HepG2 (cell line): Measurements from ENCODE around the gene TANGO2. TPM values are rescaled to one million over a fixed set of nuclear protein-coding genes. Genes with fewer than 3 reads are reported as not detected.

Experiments used
- ATAC-seq: fragments of 200-7000 bp; cut with Tn5 transposase; 3 replicates; pipeline ENCODE4 v1.9.1; 2020; ENCODE audit warnings: mild to moderate bottlenecking, moderate library complexity
- BruUV-seq: library from RNA; stranded (reverse); fragments of 400-500 nt; replicated peaks from 2 replicates; lab custom pipeline; 2021; lab: Mats Ljungman, UMichigan
- CTCF ChIA-PET: fragments of 300-600 bp; formaldehyde crosslinking; extraction: SDS; loops from one replicate; lab custom pipeline; 2021; ENCODE audit warnings: low total read pairs, inconsistent platforms, low intra/inter-chr PET ratio; lab: Yijun Ruan, JAX
- POLR2A ChIA-PET: fragments of 350-600 bp; sonication (Branson Sonifier 250); formaldehyde crosslinking; loops from one replicate; lab custom pipeline; 2020; ENCODE audit warnings: antibody characterized with exemption, inconsistent platforms; lab: Yijun Ruan, JAX
- DNase-seq: peaks from one replicate; pipeline ENCODE4 v3.0.0-alpha.2; 2015; ENCODE audit warnings: low spot score
- FAIRE-seq: peaks from 3 replicates; lab custom pipeline; 2011; peaks lifted over from hg19 to GRCh38; lab: Jason Lieb, UNC
- H2AFZ ChIP-seq: one replicate; pipeline ENCODE4 v1.6.1; 2011; ENCODE audit warnings: low read length, inconsistent platforms
- H3K27ac ChIP-seq: fragments of 300-600 bp; 3 replicates; pipeline ENCODE4 v1.8.0; 2011; ENCODE audit warnings: mixed run types, mild to moderate bottlenecking, mixed read lengths, low read length, inconsistent platforms; ENCODE audit not compliant: insufficient read depth; ENCODE audit errors: extremely low read length
- H3K27me3 ChIP-seq, 2 experiments: fragments of 200-600 bp in 1 of 2; 2 replicates in 1 of 2; 3 replicates in 1 of 2; pipeline versions ENCODE4 v1.6.0 to v1.8.0; 2011; ENCODE audit warnings: low read length in 2 of 2, mild to moderate bottlenecking in 2 of 2, moderate library complexity in 2 of 2, inconsistent platforms in 1 of 2; ENCODE audit not compliant: insufficient read depth in 2 of 2, control insufficient read depth in 1 of 2
- H3K36me3 ChIP-seq, 2 experiments: fragments of 200-600 bp in 1 of 2; replicated peaks in 1 of 2; 2 replicates in 1 of 2; 3 replicates in 1 of 2; pipeline versions ENCODE4 v1.5.1 to v1.8.0; 2011; ENCODE audit warnings: low read length in 2 of 2, inconsistent platforms in 1 of 2; ENCODE audit not compliant: insufficient read depth in 2 of 2, control insufficient read depth in 1 of 2
- H3K4me1 ChIP-seq: 2 replicates; pipeline ENCODE4 v1.5.1; 2012; ENCODE audit warnings: low read length, inconsistent platforms; ENCODE audit not compliant: insufficient read depth
- H3K4me2 ChIP-seq: 2 replicates; pipeline ENCODE4 v1.6.0; 2011; ENCODE audit warnings: low read depth, low read length, inconsistent platforms
- H3K4me3 ChIP-seq, 3 experiments: fragments of 200-600 bp in 1 of 3; sonication (generic), shearing (Covaris generic) in 1 of 3; replicated peaks in 1 of 3; 2 replicates each; pipeline ENCODE4 v1.5.1; 2011 to 2016; ENCODE audit warnings: low read length in 3 of 3, inconsistent platforms in 2 of 3, low read depth in 2 of 3, mild to moderate bottlenecking in 2 of 3, control low read depth in 1 of 3, mixed read lengths in 1 of 3; ENCODE audit not compliant: insufficient read depth in 1 of 3
- H3K79me2 ChIP-seq: one replicate; pipeline ENCODE4 v1.6.1; 2011; ENCODE audit warnings: low read length, inconsistent platforms; ENCODE audit not compliant: insufficient read depth
- H3K9ac ChIP-seq: 2 replicates; pipeline ENCODE4 v1.6.0; 2011; ENCODE audit warnings: mild to moderate bottlenecking, low read depth, low read length, inconsistent platforms; ENCODE audit not compliant: insufficient read depth
- H3K9me3 ChIP-seq: 2 replicates; pipeline ENCODE4 v1.5.1; 2012; ENCODE audit warnings: mild to moderate bottlenecking, low read length
- H4K20me1 ChIP-seq: 2 replicates; pipeline ENCODE4 v1.6.0; 2011; ENCODE audit warnings: inconsistent platforms, mild to moderate bottlenecking, low read length, moderate library complexity; ENCODE audit not compliant: insufficient read depth
- KLF11 ChIP-seq: IDR thresholded peaks from 2 replicates; pipeline ENCODE4 v1.6.1; 2016; ENCODE audit warnings: missing compliant biosample characterization
- MNT ChIP-seq: fragments of 450-650 bp; IDR thresholded peaks from 2 replicates; pipeline ENCODE4 v1.6.1; 2016
- SMARCC2 ChIP-seq: fragments of 450-650 bp; IDR thresholded peaks from 2 replicates; pipeline ENCODE4 v1.6.1; 2017; ENCODE audit warnings: antibody characterized with exemption, mild to moderate bottlenecking
- ZMYM2 ChIP-seq: sonication (generic); formaldehyde crosslinking; IDR thresholded peaks from 2 replicates; pipeline ENCODE4 v1.8.0; 2022; ENCODE audit warnings: mild to moderate bottlenecking, missing genetic modification reagents
- WGBS: methylation state at CpG from one replicate; pipeline ENCODE4 v1.1.6; 2017; ENCODE audit warnings: low lambda C conversion rate; 5-methylcytosine and 5-hydroxymethylcytosine counted together
- in situ Hi-C: cut with HindIII; loops from 2 replicates; pipeline ENCODE4 v1.10.0; 2017; ENCODE audit warnings: low pct_unique_long_range_greater_than_20kb; ENCODE audit not compliant: extremely low pct_ligation_motif_present
- intact Hi-C: fragments of 100-400 bp; cut with micrococcal nuclease; formaldehyde crosslinking; loops from one replicate; pipeline ENCODE4 v1.10.0; 2022; ENCODE audit not compliant: unreplicated experiment
- polyA plus RNA-seq, 8 experiments: library from polyadenylated mRNA; depleted of rRNA in 3 of 8; stranded (reverse) in 7 of 8; unstranded in 1 of 8; fragments of >200 nt; fragmentation: Illumina TruSeq in 4 of 8; extraction: Trizol in 4 of 8; gene quantifications; 2 replicates each; pipeline versions ENCODE4 v1.2.1 to v1.2.3, GENCODE V29; 2011 to 2016; ENCODE audit warnings: low read depth in 4 of 8, missing spikeins in 1 of 8, mixed read lengths in 1 of 8; ENCODE audit not compliant: insufficient read depth in 1 of 8
- total RNA-seq, 5 experiments: library from RNA; depleted of rRNA; stranded (reverse); fragments of >200 nt; fragmentation: Illumina TruSeq; extraction: Trizol; gene quantifications; 2 replicates each; pipeline ENCODE4 v1.2.3, GENCODE V29; 2016; ENCODE audit warnings: low read depth in 1 of 5

Gene TANGO2
- total and polyA plus RNA-seq, 2 of the 13 experiments (the other 11 are each of a cell fraction or from before 2014, with no cell fraction given) = 12.9 to 14.8 TPM

GRCh38 chr22:20064140-20064480 lies 43.2 kb downstream of the TANGO2 start:
- H2AFZ ChIP-seq = no peak overlapping the region
- ATAC-seq (no peak), FAIRE-seq (no peak), DNase-seq (no peak)
- no peaks in the 10 kb centered on the region for H3K79me2 ChIP-seq
- no peaks in the 10 kb centered on the region for H4K20me1 ChIP-seq
- in situ Hi-C loops (no loop called here), intact Hi-C loops (no loop called here)
- H3K9me3 ChIP-seq = no peaks in the 10 kb centered on the region
- no peak overlapping the region for H3K4me2 ChIP-seq
- no TSS peak for BruUV-seq
- WGBS = 80% methylated on average over 1 of the region's 3 CpGs
- ChIA-PET POLR2A (no interaction called here), CTCF (no interaction called here)
- H3K9ac ChIP-seq = no peak overlapping the region
- no peak overlapping the region for H3K27ac ChIP-seq
- H3K36me3 ChIP-seq = peaks cover 0 to 12% of the 10 kb centered on the region in 2 experiments; a peak in 2 of 5 replicates
- H3K27me3 ChIP-seq = no peaks in the 10 kb centered on the region
- TF ChIP-seq KLF11 (CRISPR knock-in tag) = no peak
- no peak for TF ChIP-seq ZMYM2 (CRISPR knock-in tag)
- H3K4me3 ChIP-seq = no peak overlapping the region
- H3K4me1 ChIP-seq = no peaks in the 10 kb centered on the region

- no peak for FAIRE-seq
- peak; percentile 67 for TF ChIP-seq MNT
- no peak for TF ChIP-seq SMARCC2
- Histone ChIP-seq H3K36me3 (peaks cover 0 to 12% of the 10 kb centered on the region in 2 experiments; a peak in 2 of 5 replicates), H3K4me3 (no peak overlapping the region), H3K4me2 (no peak overlapping the region), H4K20me1 (no peaks in the 10 kb centered on the region), H3K79me2 (no peaks in the 10 kb centered on the region), H3K27me3 (no peaks in the 10 kb centered on the region), H3K9ac (no peak overlapping the region), H3K9me3 (no peaks in the 10 kb centered on the region), H3K27ac (no peak overlapping the region), H2AFZ (no peak overlapping the region), H3K4me1 (no peaks in the 10 kb centered on the region)
- CTCF ChIA-PET = no interaction called here
- BruUV-seq = no TSS peak
- POLR2A ChIA-PET = no interaction called here
- no peak for DNase-seq
- in situ Hi-C loops = no loop called here
- no peak for ATAC-seq
- WGBS = 96% methylated on average over 16 of the region's 18 CpGs
- intact Hi-C loops = no loop called here
Observed at GRCh38 chr22:20064545-20065262, 43.8 kb downstream of the TANGO2 start.
